ENCODE measurements around the gene GTSF1L.

- TF ChIP-seq CTCF (IDR thresholded peaks at IDR 0.05; ENCODE audit: insufficient read depth, low read length) (no peak), SPI1 (IDR thresholded peaks at IDR 0.05; ENCODE audit: borderline replicate concordance, low read depth) (no peak), POLR2AphosphoS5 (IDR thresholded peaks at IDR 0.05; ENCODE audit: low read depth) (no peak), REST (IDR thresholded peaks at IDR 0.05; ENCODE audit: insufficient replicate concordance, low read depth) (no peak), GABPA (IDR thresholded peaks at IDR 0.05; ENCODE audit: low read depth) (no peak)
These were observed 39.6 kb upstream of the GTSF1L start for GRCh38 chr20:43766385-43766784.

All from HL-60 (cell line).